ENCODE results near the gene KIRREL3.

The KIRREL3 gene

GRCh38 chr11:126840975-126841374 lies 159.6 kb downstream of the KIRREL3 start:
- no peak for TF ChIP-seq POLR2A (IDR thresholded peaks at IDR 0.05; ENCODE audit: low read depth, low read length)
- FAIRE-seq = no peak
- DNase-seq (ENCODE audit: insufficient read length, low spot score) = no peak

GRCh38 chr11:126840201-126840886 lies 160.2 kb downstream of the KIRREL3 start:
- TF ChIP-seq POLR2A (IDR thresholded peaks at IDR 0.05; ENCODE audit: low read depth, low read length) = no peak
- DNase-seq (ENCODE audit: insufficient read length, low spot score) (no peak), FAIRE-seq (no peak)

GRCh38 chr11:126839496-126839895 lies 161.1 kb downstream of the KIRREL3 start:
- FAIRE-seq = no peak
- DNase-seq (ENCODE audit: insufficient read length, low spot score) = no peak
- no peak for TF ChIP-seq POLR2A (IDR thresholded peaks at IDR 0.05; ENCODE audit: low read depth, low read length)

- DNase-seq (ENCODE audit: insufficient read length, low spot score) = no peak
- no peak for FAIRE-seq
These were observed 161.8 kb downstream of the KIRREL3 start for GRCh38 chr11:126838779-126839178.

GRCh38 chr11:126837581-126837980 lies 163.0 kb downstream of the KIRREL3 start:
- no peak for TF ChIP-seq POLR2A (IDR thresholded peaks at IDR 0.05; ENCODE audit: low read depth, low read length)
- no peak for DNase-seq (ENCODE audit: insufficient read length, low spot score)
- no peak for FAIRE-seq

More at GRCh38 chr11:126838779-126839178, 161.8 kb downstream of the KIRREL3 start:
- TF ChIP-seq POLR2A (IDR thresholded peaks at IDR 0.05; ENCODE audit: low read depth, low read length) = no peak

GRCh38 chr11:126834573-126834972 lies 166.0 kb downstream of the KIRREL3 start:
- TF ChIP-seq POLR2A (IDR thresholded peaks at IDR 0.05; ENCODE audit: low read depth, low read length) = no peak
- FAIRE-seq (no peak), DNase-seq (ENCODE audit: insufficient read length, low spot score) (no peak)

- FAIRE-seq (peak; percentile 92), DNase-seq (ENCODE audit: insufficient read length, low spot score) (peak; percentile 24)
- no peak for TF ChIP-seq POLR2A (IDR thresholded peaks at IDR 0.05; ENCODE audit: low read depth, low read length)
These were observed 166.4 kb downstream of the KIRREL3 start for GRCh38 chr11:126834149-126834548.

- FAIRE-seq = no peak
- TF ChIP-seq POLR2A (IDR thresholded peaks at IDR 0.05; ENCODE audit: low read depth, low read length) = no peak
- no peak for DNase-seq (ENCODE audit: insufficient read length, low spot score)
These were observed 167.5 kb downstream of the KIRREL3 start for GRCh38 chr11:126833065-126833464.

GRCh38 chr11:126832387-126832786 lies 168.2 kb downstream of the KIRREL3 start:
- FAIRE-seq (no peak), DNase-seq (ENCODE audit: insufficient read length, low spot score) (no peak)
- no peak for TF ChIP-seq POLR2A (IDR thresholded peaks at IDR 0.05; ENCODE audit: low read depth, low read length)

- FAIRE-seq = no peak
- no peak for DNase-seq (ENCODE audit: insufficient read length, low spot score)
- no peak for TF ChIP-seq POLR2A (IDR thresholded peaks at IDR 0.05; ENCODE audit: low read depth, low read length)
These were observed 170.3 kb downstream of the KIRREL3 start for GRCh38 chr11:126830216-126830806.

- FAIRE-seq (no peak), DNase-seq (ENCODE audit: insufficient read length, low spot score) (no peak)
These were observed 170.9 kb downstream of the KIRREL3 start for GRCh38 chr11:126829716-126830115.

GRCh38 chr11:126824035-126824607 lies 176.4 kb downstream of the KIRREL3 start:
- DNase-seq (ENCODE audit: insufficient read length, low spot score) (no peak), FAIRE-seq (no peak)

More at GRCh38 chr11:126829716-126830115, 170.9 kb downstream of the KIRREL3 start:
- no peak for TF ChIP-seq POLR2A (IDR thresholded peaks at IDR 0.05; ENCODE audit: low read depth, low read length)

GRCh38 chr11:126823274-126823673 lies 177.3 kb downstream of the KIRREL3 start:
- no peak for TF ChIP-seq POLR2A (IDR thresholded peaks at IDR 0.05; ENCODE audit: low read depth, low read length)
- FAIRE-seq (no peak), DNase-seq (ENCODE audit: insufficient read length, low spot score) (no peak)

More at GRCh38 chr11:126824035-126824607, 176.4 kb downstream of the KIRREL3 start:
- no peak for TF ChIP-seq POLR2A (IDR thresholded peaks at IDR 0.05; ENCODE audit: low read depth, low read length)

GRCh38 chr11:126821827-126822226 lies 178.7 kb downstream of the KIRREL3 start:
- no peak for TF ChIP-seq POLR2A (IDR thresholded peaks at IDR 0.05; ENCODE audit: low read depth, low read length)
- FAIRE-seq (no peak), DNase-seq (ENCODE audit: insufficient read length, low spot score) (no peak)

GRCh38 chr11:126819194-126819593 lies 181.4 kb downstream of the KIRREL3 start:
- no peak for FAIRE-seq
- no peak for TF ChIP-seq POLR2A (IDR thresholded peaks at IDR 0.05; ENCODE audit: low read depth, low read length)
- no peak for DNase-seq (ENCODE audit: insufficient read length, low spot score)
